ENCODE results near the gene DDC.

Gene DDC

DNA sequence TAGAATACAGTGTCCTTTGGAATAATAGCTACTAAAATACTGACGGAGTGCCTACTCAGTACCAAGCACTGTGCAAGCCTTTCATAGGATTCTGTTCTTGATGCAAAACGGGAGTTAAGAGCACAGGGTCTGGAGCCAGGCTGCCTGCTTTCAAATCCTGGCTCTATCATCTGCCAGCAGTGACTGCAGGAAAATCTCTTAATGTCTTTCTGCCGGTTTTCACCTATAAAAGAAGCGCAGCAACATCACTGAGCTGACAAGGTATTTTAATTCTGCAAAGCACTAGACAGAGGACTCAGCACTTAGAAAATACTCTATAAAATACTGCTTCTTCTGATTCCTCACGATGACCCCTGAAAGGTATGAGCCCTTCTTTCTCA is 115.7 kb downstream of the DDC start:
- DNase-seq = no peak

DNA sequence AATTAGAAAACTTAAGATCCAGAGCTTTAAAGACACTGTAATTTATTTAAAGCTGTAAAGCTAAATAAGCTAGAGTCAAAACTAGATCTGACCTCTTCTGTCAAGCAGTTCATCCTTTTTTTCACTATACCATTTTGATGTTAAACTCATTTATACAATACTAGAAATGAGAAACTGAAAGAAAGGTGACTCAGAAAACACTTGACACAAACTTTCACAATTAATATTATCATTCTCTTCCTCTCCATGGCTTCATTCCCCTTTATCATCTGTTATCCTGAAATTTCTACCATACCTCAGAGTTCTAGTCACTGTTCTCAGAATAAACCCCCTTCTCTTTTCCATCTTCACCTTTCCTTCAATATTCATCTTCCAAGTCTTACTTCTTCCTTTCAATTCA is 116.4 kb downstream of the DDC start:
- DNase-seq = no peak

DNA sequence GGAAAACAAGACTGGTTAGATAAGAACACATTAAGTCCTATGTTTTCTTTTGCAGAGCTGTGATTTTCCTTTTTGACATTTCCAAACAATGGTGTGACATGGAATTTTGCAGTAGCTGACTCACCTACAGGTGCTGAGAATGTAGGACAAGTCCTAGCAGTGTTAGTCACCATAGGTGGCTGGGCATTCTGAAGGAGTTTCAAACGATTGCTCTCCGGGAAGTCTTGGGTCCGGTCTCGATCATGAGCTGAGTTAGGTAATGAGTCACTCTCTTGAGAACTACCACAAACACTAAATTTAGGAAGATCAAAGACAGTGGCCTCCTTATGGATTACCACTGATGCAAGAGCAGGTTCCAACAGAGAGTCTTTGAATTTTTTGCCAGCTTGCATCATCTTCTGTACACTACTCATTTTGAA is 118.7 kb downstream of the DDC start:
- DNase-seq = no peak

DNA sequence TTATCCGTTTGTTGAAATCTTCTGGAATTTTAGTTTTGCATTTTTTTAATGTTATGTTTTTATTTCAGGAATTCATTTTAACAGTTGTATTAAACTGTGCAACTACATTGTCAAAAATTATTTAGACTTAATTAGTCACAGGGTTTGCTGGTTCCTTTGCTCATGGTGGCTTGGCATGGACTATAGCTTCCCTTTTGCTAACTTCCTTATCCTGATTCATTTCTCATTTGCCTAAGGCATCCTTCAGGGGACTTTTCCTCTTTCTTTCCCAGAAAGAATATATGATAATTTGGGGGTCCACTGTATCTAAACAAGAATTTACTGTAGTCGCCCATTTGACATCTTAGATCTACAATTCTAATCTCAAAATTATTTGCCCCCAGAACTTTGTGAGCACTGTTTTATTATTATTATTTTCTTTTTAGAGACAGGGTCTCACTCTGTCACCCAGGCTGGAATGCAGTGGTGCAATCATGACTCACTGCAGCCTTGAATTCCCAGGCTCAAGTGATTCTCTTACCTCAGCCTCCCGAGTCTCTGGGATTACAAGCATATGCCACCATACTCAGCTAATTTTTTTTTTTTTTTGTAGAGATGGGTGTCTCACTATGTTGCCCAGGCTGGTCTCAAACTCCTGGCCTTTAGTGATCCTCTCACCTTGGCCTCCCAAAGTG is 128.9 kb downstream of the DDC start:
- no peak for DNase-seq

DNA sequence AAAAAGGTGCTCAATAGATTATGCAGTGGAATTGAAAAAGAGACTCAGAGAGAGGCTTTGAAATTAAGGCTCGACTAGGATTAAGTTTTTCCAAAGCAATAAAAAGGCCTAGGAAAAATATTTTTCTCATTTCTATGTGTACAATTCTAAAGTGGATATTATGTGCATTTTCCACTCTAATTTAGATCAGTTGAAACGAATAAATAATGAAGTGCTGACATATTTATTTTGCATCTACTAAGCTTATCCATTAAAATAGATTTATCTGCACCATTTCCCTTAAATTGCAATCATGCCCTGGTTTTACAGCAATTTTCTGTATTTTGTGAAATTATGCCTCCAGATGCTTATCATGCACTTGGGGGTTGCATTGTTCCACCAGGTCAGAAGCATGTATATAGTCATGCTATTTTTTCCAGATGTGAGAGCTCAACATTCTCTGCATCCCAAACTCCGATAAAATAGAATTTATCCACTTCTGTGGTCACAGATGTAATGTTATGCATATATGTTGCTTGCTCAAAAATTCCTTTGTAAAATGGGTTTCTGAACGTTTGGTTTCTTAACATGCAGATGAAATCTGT is 133.4 kb downstream of the DDC start:
- DNase-seq = no peak

DNA sequence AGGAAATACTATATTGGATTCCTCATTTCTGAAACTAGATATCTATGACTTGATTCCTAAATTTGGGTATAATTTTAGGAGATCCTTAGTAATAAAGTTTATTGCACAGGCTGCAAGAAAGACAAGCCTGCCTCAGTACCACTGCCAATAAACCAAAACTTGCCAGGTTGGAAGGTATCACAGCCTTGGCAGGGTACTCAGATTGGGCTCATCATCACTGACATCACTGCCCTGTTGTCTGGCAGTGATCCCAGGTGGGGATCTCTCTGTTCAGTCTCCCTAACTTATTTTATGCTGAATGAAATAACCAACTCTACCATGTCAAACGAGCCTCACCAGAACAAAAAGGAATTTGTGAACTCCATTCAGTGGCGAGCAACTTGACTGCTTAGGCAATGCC is 133.9 kb downstream of the DDC start:
- no peak for DNase-seq

DNA sequence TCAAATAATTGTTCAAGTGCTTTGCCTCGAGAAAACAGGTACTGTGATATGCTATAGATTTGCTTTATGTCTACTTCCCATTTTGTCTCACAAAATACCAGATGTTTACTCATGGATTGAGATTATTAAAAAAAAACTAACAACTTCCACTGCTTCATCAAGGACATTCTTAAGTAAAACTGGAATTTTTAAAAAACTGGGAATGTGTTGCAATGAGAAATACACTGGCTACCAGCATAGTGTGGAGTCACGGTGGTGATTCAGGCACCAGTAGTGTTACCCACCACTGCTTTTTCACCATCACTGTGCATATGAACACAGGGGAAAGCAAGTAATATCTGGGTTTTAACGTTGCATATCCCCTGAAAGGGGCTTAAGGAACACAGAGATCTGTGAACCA is 136.3 kb downstream of the DDC start:
- DNase-seq = no peak

DNA sequence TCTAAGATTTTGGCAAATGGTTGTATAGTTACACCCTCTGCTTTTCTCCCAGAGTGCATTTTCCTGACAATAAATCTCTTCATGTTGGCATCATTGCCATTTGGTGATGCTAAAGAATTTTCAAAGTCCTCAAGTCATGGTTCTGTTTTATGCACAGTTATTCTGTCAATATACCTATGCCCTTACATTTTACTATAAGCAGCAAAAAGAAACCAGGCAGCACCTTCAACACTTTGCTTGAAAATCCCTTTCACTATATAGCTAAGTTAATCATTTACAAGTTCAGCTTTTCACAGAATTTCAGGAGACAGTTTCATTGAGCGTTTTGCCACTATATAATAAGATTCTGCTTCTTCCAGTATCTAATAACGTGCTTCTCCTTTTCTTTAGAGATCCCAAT is 137.7 kb downstream of the DDC start:
- no peak for DNase-seq

DNA sequence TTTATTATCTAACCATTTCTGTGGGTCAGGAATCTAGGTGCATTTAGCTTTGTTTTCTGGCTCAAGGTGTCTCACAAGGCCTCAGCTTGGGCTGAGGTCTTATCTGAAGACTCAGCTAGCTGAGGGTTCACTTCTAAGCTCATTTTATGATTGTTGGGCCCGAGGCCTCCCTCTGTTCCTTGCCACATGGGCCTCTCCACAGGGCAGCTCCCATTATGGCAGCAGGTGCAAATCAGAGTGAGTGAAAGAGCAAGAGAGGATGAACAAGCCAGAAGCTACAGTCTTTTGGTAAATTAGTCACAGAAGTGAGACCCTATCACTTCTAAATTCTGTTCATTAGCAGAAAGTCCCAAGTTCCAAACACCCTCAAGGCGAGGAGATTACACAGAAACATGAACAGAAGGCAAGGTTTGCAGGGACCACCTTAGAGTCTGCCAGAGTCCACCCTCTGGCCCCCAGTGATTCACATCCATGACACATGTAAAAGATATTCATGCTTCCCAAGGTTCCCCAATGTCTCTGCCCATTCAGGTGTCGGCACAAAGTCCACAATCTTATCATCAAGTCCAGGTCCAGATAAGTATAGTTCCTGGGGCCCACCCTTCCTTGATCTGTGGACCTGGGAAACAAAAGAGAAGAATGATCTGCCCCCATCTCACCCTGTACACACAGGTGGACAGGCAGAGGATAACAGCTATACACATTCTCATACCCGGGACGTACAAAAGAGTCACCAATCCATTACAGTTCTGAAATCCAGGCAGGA is 138.7 kb downstream of the DDC start:
- DNase-seq = no peak

DNA sequence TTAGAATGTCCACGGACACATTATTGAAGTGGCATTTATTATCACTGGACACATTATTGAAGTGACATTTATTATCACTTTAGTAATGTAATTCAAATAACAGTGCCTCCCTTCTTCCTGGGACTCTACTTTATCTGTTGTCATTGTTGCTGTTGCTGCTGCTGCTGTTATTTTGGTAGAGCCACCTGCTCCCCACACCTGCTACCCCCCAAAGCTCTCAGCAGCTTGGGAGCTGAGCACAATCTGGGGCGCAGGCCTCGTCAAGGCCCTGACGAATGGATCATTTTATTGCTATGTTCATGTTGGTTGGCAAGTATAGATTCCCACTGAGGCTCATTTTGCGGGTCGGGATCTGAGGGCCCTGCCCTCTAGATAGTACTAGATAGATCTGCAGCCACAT is 139.9 kb downstream of the DDC start:
- DNase-seq = no peak

DNA sequence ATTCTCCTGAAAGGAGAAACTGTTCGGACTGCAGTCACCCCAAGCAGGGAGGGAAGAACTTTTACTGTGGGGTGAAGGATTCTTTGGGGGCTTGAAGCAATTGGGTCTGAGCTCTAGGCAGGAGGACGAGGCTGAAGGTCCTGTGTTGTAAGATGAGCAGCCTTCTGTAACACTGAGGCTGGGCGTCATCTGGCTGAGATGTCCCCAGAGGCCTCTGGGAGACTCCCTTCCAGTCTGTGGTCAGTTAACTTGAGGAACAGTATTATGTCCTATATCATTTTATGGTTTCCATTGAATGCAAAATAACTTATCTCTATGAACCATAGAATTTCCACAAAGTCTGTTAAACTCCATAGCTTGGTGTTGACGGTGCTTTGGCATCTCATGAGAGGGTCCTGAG is 141.3 kb downstream of the DDC start:
- DNase-seq = no peak

DNA sequence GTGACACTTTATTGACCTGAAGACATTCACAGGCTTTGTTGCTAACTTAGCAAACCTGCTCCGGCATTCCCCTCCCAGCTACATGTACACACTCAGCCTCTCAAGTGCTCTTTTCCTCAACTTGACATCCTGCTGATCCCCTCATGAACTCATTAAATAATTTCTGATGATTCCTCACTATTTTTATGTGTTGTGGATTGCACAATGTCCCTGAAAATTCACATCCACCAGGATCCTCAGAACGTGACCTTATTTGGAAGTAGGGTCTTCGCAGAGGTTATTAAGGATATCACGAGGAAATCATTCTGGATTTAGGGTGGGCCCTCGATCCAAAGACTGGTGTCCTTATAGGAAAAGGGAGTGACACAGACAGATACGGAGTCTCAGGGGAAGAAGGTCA is 142.3 kb downstream of the DDC start:
- no peak for DNase-seq

DNA sequence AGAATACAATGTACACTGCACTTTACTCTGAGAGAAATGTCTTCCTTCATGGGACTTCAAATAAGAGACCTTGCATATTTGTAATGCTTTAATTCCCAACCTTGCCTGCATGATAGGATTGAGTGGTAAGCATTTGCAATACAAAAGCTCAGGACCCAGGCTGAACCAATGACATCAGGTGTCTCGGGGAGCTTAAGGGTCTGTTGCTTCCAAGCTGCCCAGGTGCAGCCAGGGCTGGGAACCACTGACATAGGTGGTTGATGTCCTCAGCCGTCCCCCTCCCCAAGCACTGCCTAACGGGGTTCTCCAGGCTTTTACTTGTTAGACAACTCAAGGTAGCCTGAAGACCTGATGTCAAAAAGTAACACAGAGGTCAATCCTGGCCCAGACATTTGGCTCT is 144.2 kb downstream of the DDC start:
- no peak for DNase-seq

DNA sequence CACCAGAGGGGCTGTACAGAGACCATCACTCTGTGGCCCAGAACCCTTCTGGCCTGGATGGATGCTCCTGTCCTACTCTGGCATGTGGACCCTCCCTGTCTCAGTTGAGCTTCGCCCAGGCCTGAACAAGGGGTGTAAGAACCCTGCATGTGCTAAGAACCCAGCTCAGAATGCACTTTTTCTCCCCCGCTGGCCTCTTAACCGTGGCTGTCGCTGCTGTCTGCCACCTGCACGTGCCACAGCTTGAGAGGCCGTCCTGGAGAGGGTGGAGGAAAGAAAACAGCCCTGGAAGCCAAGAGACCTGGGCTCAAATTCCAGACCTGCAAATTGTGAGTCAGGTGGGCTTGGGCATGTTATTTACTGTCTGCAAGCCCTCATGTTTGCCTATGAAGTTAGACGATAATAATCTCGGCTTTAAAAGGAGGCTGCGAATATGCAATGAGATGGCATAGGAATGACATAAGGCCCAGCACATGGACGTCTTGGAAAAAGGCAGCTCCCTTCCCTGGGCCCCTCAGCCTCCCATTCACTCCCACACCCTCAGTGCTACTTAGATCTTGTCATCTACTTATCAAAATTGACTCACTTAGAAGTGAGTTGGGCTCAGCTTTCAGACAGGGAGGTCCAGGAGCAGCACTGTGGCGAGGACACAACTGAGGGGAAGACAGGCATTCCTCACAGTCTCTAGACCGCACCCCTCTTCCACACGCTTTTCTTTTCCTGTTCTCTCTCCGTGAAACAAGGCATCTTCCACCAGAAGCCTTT is 146.5 kb downstream of the DDC start:
- no peak for DNase-seq

DNA sequence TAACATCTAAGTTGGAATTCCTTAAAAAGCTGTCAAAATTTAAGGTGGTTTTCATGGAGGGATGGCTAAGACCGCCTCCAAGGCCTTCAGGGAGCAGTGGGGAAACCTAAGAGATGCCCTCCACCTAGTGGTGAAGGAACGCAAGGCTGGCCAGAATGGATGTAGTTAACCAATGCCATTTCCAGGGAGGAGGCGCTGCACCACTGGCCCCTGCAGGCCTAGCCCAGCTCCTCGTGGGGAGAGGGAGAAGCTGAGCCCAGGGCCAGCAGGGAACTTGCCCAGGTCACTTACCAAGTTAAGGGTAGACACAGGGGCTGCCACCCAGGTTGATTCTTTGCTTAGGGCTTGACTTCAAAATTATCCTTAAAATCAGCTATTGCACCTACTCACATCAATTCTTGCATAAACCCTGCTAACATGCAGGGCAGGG is 147.1 kb downstream of the DDC start:
- DNase-seq = peak; percentile 84

DNA sequence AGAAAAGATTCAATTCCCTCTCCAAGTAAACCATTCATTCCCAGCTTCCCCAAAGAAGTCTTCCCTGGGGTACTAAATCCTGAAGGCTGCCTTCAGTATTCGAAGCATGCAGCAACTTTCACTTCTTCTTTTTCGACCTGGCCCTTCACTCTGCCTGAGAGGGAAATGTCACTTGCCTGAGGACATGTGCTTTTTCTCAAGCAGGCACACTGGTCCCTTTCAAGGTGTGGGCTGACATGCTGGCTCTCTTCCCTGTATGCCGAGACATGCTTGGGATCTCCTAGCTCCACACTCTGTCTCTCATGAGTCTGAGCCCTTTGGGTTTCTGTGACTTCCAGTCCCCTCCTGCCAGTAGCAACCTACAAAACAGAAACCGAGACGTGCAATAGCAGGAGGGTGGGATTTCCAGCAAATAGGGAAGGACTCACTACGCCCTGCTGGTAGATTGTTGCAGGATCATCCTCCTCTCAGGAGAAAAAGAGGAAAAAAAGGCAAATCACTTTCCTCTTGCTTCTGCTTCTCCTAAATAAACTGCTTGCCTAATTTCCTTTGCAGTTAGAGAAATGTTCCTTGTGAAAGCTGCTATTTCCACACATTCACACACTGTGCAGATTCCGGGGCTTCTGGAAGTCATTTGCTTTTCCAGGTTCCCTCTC is 148.6 kb downstream of the DDC start:
- DNase-seq = no peak

DNA sequence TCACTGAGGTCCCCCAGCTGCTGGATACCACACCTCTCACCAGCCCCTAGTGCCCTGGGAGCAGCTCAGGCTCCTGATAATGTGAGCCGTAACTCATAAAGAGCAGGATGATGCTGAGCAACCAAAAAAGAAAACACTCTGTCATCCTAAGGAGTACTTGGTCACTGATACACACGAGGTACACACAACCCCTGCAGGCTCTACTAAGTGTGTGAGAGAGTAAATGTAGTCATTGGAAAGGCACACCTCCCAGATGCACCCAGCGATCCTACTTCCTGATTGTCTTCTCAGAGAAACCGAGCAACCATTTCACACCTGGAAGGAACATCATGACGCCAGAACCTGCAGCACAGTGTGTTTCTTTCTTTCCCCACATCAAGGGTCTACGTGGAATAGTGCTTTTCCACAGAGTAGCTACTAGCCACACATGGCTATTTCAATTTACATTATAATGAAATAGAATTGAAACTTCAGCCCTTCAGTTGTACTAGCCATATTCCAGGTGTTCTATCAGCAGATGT is 149.3 kb downstream of the DDC start:
- DNase-seq = no peak

DNA sequence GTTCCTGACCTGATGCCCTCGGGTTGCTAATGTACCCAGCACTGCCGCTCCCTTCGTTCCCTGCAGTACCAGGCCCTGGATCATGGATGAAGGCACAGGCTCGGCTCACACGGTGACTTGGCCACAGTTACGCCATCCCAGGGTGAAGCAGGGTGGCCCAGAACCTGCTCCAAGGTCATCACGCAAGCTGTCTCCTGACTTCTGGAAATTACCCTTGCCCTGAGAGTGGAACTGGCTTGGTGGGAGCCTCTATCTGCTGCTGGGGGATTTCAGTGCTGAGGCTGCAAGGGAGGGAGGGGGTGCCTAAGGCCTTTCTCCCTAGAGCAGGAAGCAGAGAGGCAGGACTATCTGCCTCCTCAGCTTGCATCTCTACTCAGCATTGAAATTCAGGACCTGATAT is 151.6 kb downstream of the DDC start:
- DNase-seq = no peak

DNA sequence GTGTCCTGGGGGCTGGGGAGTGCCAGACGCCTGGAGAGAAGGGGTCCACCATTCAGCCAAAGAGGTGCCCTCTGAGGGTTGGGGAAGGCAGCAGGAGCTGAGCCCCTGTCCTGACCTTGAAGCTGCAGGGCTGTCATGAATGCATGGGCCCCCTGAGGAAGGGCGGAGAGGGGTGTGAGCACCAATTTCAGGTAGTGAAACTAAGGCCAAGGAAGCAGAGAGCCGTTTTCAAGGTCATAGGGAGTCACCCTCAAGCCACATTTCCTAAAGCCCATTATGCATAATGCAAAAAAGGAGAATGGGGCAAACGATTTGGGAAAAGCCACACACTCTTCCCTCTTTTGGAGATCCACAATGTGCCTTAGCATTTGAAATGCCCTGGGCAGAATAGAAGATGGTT is 152.2 kb downstream of the DDC start:
- no peak for DNase-seq

DNA sequence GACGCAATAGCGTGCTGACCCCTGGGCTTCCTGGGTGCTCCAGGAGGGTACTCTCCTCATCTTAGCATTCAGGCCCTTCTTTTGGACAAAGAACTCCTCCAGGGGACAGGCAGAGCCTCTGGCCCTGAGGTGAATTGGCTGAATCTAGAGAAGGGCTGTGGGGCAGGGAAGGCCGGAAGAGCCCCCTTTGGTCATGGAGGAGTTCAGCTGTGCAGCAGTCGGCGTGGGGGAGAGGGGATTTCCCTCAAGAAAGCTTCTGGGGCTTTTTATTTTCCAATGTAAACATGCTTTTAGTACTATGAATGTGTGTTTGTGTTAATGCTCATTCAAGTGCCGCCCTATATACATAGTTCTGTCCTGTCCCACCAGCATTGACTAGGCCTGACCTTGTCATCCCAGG is 153.9 kb downstream of the DDC start:
- DNase-seq = no peak

DNA sequence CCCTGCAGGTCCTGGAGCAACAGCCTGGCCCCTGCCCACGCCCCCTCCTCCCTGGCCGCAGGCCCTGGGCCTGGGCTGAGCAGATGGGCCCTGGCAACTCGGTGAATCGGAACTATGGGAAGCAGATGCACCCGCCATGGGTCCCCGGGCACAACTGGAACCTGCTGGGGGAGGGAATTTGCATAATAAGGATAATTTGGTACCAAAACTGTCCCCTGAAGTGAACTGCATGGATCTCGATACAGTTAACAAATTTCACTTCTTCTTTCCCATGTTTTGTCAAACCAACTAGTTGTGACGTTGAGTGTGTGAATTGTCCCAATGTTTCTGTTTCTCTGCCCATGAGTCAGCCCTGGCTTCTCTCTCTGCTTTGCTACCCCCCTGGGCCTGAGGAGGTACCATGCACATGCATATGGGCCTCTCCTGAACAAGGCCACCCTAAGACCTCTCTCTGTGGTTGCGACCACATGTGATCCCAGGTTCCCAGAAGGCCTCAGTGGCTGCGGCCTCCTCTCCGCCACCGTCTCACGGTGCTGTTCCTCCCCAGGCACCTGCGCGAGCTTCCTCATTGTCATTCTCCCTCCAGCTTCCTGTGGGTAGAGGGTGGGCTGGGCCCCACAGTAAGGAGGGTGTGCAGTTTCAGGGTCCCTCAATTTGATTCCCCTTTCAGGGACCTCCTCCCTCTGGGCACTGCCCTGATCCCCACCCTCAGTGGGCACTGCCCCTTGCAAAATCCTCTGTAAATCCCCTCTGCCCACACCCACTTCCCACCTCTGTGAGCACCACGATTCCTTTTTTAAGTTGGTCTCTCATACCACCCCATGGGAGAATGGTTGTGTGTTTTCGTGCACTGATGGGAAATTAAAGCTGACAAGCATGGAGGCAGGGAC is 155.1 kb downstream of the DDC start:
- no peak for DNase-seq

All from NCI-H1105 (cell line).